ENCODE results near the gene UGT1A3.

The UGT1A3 gene

GRCh38 chr2:233814056-233814835, 85.4 kb downstream of the UGT1A3 start:
- no peak overlapping the region for H3K4me3 ChIP-seq (ENCODE audit: low read depth, low read length)
- H3K27ac ChIP-seq, result no peak overlapping the region
- H3K36me3 ChIP-seq (replicated peaks), result no peaks in the 10 kb centered on the region
- TF ChIP-seq CTCF (IDR thresholded peaks at IDR 0.05; ENCODE audit: low read depth, low read length, missing control alignments), result no peak
- H3K27me3 ChIP-seq (replicated peaks), result no peaks in the 10 kb centered on the region
- peak; percentile 22 for DNase-seq
- in situ Hi-C loops (cut with HindIII; ENCODE audit: low pct_ligation_motif_present, low sequenced_read_pairs), result no loop called here

DNA sequence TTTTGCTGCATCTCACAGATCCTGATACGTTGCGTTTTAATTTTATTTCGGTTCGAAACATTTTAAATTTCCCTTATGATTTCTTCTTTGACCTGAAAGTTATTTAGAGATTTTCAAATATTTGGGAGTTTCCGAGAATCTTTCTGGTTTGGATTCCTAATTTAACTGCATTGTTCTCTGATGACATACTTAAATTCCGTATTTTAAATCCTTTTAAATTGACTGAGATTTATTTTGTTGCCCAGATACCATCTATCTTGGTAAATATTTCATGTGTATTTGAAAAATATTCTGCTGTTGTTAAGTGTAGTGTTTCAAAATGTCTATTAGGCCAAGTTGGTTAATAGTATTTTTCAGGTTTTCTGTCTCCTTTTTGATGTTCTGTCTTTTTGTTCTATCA, 87.0 kb downstream of the UGT1A3 start:
- in situ Hi-C loops (cut with HindIII; ENCODE audit: low pct_ligation_motif_present, low sequenced_read_pairs), result no loop called here
- TF ChIP-seq CTCF (IDR thresholded peaks at IDR 0.05; ENCODE audit: low read depth, low read length, missing control alignments), result no peak
- no peaks in the 10 kb centered on the region for H3K27me3 ChIP-seq (replicated peaks)
- DNase-seq, result no peak
- no peak overlapping the region for H3K27ac ChIP-seq
- H3K36me3 ChIP-seq (replicated peaks), result no peaks in the 10 kb centered on the region
- H3K4me3 ChIP-seq (ENCODE audit: low read depth, low read length), result no peak overlapping the region

- no peaks in the 10 kb centered on the region for H3K27me3 ChIP-seq (replicated peaks)
- in situ Hi-C loops (cut with HindIII; ENCODE audit: low pct_ligation_motif_present, low sequenced_read_pairs), result no loop called here
- H3K4me3 ChIP-seq (ENCODE audit: low read depth, low read length), result no peak overlapping the region
- no peak for DNase-seq
- no peak for TF ChIP-seq CTCF (IDR thresholded peaks at IDR 0.05; ENCODE audit: low read depth, low read length, missing control alignments)
- H3K36me3 ChIP-seq (replicated peaks), result no peaks in the 10 kb centered on the region
- no peak overlapping the region for H3K27ac ChIP-seq
Measured at GRCh38 chr2:233816334-233816733, 87.5 kb downstream of the UGT1A3 start.

DNA sequence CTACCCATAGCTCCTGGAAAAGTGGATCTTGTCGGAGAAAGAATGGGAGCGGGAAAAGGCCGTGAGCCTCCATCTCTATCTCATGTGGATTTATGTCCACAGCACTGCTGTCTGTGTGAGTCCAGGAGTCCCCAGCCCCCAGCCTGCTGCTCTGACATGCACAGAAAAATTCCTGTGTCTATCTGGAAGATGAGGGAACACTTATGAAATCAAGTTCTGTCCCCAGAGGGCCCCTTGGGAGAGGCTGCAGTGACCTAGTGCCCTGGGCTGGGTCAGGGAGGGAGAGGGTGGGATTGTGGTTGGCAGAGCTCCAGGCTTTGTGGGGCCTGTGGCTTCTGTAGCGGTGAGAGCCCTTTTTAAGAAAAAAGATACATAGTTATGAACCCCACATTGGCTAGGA, 87.9 kb downstream of the UGT1A3 start:
- in situ Hi-C loops (cut with HindIII; ENCODE audit: low pct_ligation_motif_present, low sequenced_read_pairs), result no loop called here
- Histone ChIP-seq H3K4me3 (ENCODE audit: low read depth, low read length) (no peak overlapping the region), H3K27me3 (replicated peaks) (no peaks in the 10 kb centered on the region), H3K27ac (no peak overlapping the region), H3K36me3 (replicated peaks) (no peaks in the 10 kb centered on the region)
- TF ChIP-seq CTCF (IDR thresholded peaks at IDR 0.05; ENCODE audit: low read depth, low read length, missing control alignments), result no peak
- no peak for DNase-seq

DNA sequence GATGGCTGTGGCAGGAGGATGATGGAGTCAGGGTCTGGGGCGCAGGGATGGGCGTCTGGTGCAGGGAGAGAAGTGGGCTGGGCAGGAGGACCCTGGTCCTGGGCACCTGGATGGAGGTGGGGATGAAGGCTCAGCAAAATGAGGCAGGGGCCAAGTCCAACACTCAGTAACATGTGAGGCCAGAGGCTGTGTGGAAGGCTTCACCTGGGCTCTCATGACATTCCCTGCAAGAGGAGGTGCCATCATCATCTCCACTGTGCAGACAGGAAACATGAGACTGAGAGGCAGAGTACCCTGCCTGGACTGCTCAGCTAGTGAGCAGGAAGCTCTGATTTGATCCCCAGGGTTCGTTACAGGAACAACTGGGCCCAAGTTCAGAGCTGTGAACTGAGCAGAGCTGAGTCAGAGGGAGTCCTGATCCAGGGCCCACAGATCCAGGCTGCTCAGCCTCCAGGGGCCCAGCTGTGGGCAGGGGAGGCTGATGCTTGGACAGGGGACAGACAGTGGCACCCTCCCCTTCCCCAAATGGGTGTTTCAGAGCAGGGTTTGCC, 88.6 kb downstream of the UGT1A3 start:
- no peak overlapping the region for H3K4me3 ChIP-seq (ENCODE audit: low read depth, low read length)
- no peaks in the 10 kb centered on the region for H3K27me3 ChIP-seq (replicated peaks)
- H3K36me3 ChIP-seq (replicated peaks), result no peaks in the 10 kb centered on the region
- TF ChIP-seq CTCF (IDR thresholded peaks at IDR 0.05; ENCODE audit: low read depth, low read length, missing control alignments), result no peak
- DNase-seq, result no peak
- in situ Hi-C loops (cut with HindIII; ENCODE audit: low pct_ligation_motif_present, low sequenced_read_pairs), result no loop called here
- no peak overlapping the region for H3K27ac ChIP-seq

All from brain microvascular endothelial cell (primary cell).